ENCODE results near the gene IGSF9.

IGSF9 gene

GRCh38 chr1:159945483-159946241 lies at the start of gene IGSF9:
Gene IGSF9 (minus strand): TSS chr1:159945613. CDS start chr1:159943454, 2,159 bp downstream.
- DNase-seq (ENCODE audit: low read depth in 1 of 2, low spot score in 1 of 2) = peak; percentile 32 to 61

- no peak for DNase-seq (ENCODE audit: low read depth in 1 of 2, low spot score in 1 of 2)
Observed at GRCh38 chr1:159994896-159995295, 49.5 kb upstream of the IGSF9 start.

- DNase-seq (ENCODE audit: low read depth in 1 of 2, low spot score in 1 of 2) = no peak
Observed at GRCh38 chr1:159993911-159994310, 48.5 kb upstream of the IGSF9 start.

- DNase-seq (ENCODE audit: low read depth in 1 of 2, low spot score in 1 of 2) = no peak
Observed at GRCh38 chr1:159992161-159992560, 46.7 kb upstream of the IGSF9 start.

GRCh38 chr1:159991513-159991912 lies 46.1 kb upstream of the IGSF9 start:
- DNase-seq (ENCODE audit: low read depth in 1 of 2, low spot score in 1 of 2) = no peak

GRCh38 chr1:159990005-159990404 lies 44.6 kb upstream of the IGSF9 start:
- DNase-seq (ENCODE audit: low read depth in 1 of 2, low spot score in 1 of 2) = no peak

GRCh38 chr1:159989581-159989980 lies 44.2 kb upstream of the IGSF9 start:
- DNase-seq (ENCODE audit: low read depth in 1 of 2, low spot score in 1 of 2) = no peak

- DNase-seq (ENCODE audit: low read depth in 1 of 2, low spot score in 1 of 2) = no peak
Observed at GRCh38 chr1:159988006-159988405, 42.6 kb upstream of the IGSF9 start.

GRCh38 chr1:159987186-159987585 lies 41.8 kb upstream of the IGSF9 start:
- no peak for DNase-seq (ENCODE audit: low read depth in 1 of 2, low spot score in 1 of 2)

GRCh38 chr1:159986531-159986930 lies 41.1 kb upstream of the IGSF9 start:
- DNase-seq (ENCODE audit: low read depth in 1 of 2, low spot score in 1 of 2) = no peak

GRCh38 chr1:159986093-159986492 lies 40.7 kb upstream of the IGSF9 start:
- no peak for DNase-seq (ENCODE audit: low read depth in 1 of 2, low spot score in 1 of 2)

GRCh38 chr1:159985473-159985872 lies 40.1 kb upstream of the IGSF9 start:
- DNase-seq (ENCODE audit: low read depth in 1 of 2, low spot score in 1 of 2) = no peak

GRCh38 chr1:159983681-159984080 lies 38.3 kb upstream of the IGSF9 start:
- no peak for DNase-seq (ENCODE audit: low read depth in 1 of 2, low spot score in 1 of 2)

GRCh38 chr1:159982280-159982679 lies 36.9 kb upstream of the IGSF9 start:
- DNase-seq (ENCODE audit: low read depth in 1 of 2, low spot score in 1 of 2) = no peak

GRCh38 chr1:159981351-159982055 lies 36.1 kb upstream of the IGSF9 start:
- DNase-seq (ENCODE audit: low read depth in 1 of 2, low spot score in 1 of 2) = no peak

GRCh38 chr1:159980786-159981185 lies 35.4 kb upstream of the IGSF9 start:
- no peak for DNase-seq (ENCODE audit: low read depth in 1 of 2, low spot score in 1 of 2)

- DNase-seq (ENCODE audit: low read depth in 1 of 2, low spot score in 1 of 2) = no peak
Observed at GRCh38 chr1:159980076-159980475, 34.7 kb upstream of the IGSF9 start.

- DNase-seq (ENCODE audit: low read depth in 1 of 2, low spot score in 1 of 2) = no peak
Observed at GRCh38 chr1:159979257-159979656, 33.8 kb upstream of the IGSF9 start.

- DNase-seq (ENCODE audit: low read depth in 1 of 2, low spot score in 1 of 2) = no peak
Observed at GRCh38 chr1:159978107-159978398, 32.6 kb upstream of the IGSF9 start.

GRCh38 chr1:159977364-159978106 lies 32.1 kb upstream of the IGSF9 start:
- DNase-seq (ENCODE audit: low read depth in 1 of 2, low spot score in 1 of 2) = no peak

GRCh38 chr1:159974350-159974965 lies 29.0 kb upstream of the IGSF9 start:
- DNase-seq (ENCODE audit: low read depth in 1 of 2, low spot score in 1 of 2) = no peak

Measured in activated T-helper 1 cell treated with anti-CD3 and anti-CD28 coated beads, Interleukin-2, amount 50 U/mL, for 16 hours (primary cell).